ENCODE data around the gene FBXL4.

The FBXL4 gene

GRCh38 chr6:98836962-98837944, 110.5 kb downstream of the FBXL4 start:
- no peak for DNase-seq

GRCh38 chr6:98836025-98836961, 111.5 kb downstream of the FBXL4 start:
- DNase-seq = no peak

GRCh38 chr6:98835149-98836024, 112.4 kb downstream of the FBXL4 start:
- no peak for DNase-seq

- DNase-seq = peak; percentile 91
Observed at GRCh38 chr6:98834060-98835031, 113.4 kb downstream of the FBXL4 start, which contains the start of gene POU3F2. POU3F2 (plus strand) TSS chr6:98834574; CDS start chr6:98834874, 300 bp downstream.

- DNase-seq = peak; percentile 16
Observed at GRCh38 chr6:98833307-98834059, 114.3 kb downstream of the FBXL4 start.

- DNase-seq = no peak
Observed at GRCh38 chr6:98833057-98833306, 114.8 kb downstream of the FBXL4 start.

GRCh38 chr6:98832284-98833056, 115.3 kb downstream of the FBXL4 start:
- peak; percentile 57 for DNase-seq

- DNase-seq = no peak
Observed at GRCh38 chr6:98831959-98832283, 115.8 kb downstream of the FBXL4 start.

GRCh38 chr6:98831057-98831958, 116.4 kb downstream of the FBXL4 start:
- no peak for DNase-seq

GRCh38 chr6:98830146-98830545, 117.6 kb downstream of the FBXL4 start:
- no peak for DNase-seq

- DNase-seq = no peak
Observed at GRCh38 chr6:98828941-98829411, 118.8 kb downstream of the FBXL4 start.

- DNase-seq = no peak
Observed at GRCh38 chr6:98828211-98828788, 119.4 kb downstream of the FBXL4 start.

- no peak for DNase-seq
Observed at GRCh38 chr6:98827295-98828159, 120.2 kb downstream of the FBXL4 start.

- no peak for DNase-seq
Observed at GRCh38 chr6:98825600-98826230, 122.0 kb downstream of the FBXL4 start.

- no peak for DNase-seq
Observed at GRCh38 chr6:98824902-98825599, 122.7 kb downstream of the FBXL4 start.

Data from fibroblast of skin of right quadriceps (primary cell).